HepG2 (cell line): ENCODE measurements around the gene ARPC3. TPM values are rescaled to one million over a fixed set of nuclear protein-coding genes. Genes with fewer than 3 reads are reported as not detected.

Experiments
- ELF4 ChIP-seq: sonication (generic); formaldehyde crosslinking; IDR thresholded peaks from 2 replicates; pipeline ENCODE4 v1.5.0; 2020; ENCODE audit warnings: missing genetic modification reagents, mild to moderate bottlenecking, moderate library complexity, borderline replicate concordance
- FOXJ3 ChIP-seq: sonication (generic); formaldehyde crosslinking; IDR thresholded peaks from 2 replicates; pipeline ENCODE4 v1.4.0; 2020; ENCODE audit warnings: missing genetic modification reagents, mild to moderate bottlenecking, borderline replicate concordance
- MZF1 ChIP-seq: sonication (generic); formaldehyde crosslinking; IDR thresholded peaks from 2 replicates; pipeline ENCODE4 v1.8.1; 2023; ENCODE audit warnings: mild to moderate bottlenecking, missing genetic modification reagents, borderline replicate concordance
- NFATC3 ChIP-seq: sonication (generic); formaldehyde crosslinking; IDR thresholded peaks from 2 replicates; pipeline ENCODE4 v1.5.1; 2020; ENCODE audit warnings: mild to moderate bottlenecking, missing genetic modification reagents
- PAX8 ChIP-seq: sonication (generic); formaldehyde crosslinking; IDR thresholded peaks from 2 replicates; pipeline ENCODE4 v1.8.0; 2022; ENCODE audit warnings: mild to moderate bottlenecking, missing genetic modification reagents, borderline replicate concordance
- PHB2 ChIP-seq: fragments of 450-650 bp; IDR thresholded peaks from 2 replicates; pipeline ENCODE4 v1.6.1; 2018; ENCODE audit not compliant: partially characterized antibody
- POLR2AphosphoS5 ChIP-seq: IDR thresholded peaks from 2 replicates; pipeline ENCODE4 v1.6.1; 2012; ENCODE audit warnings: low read depth, low read length
- PPARG ChIP-seq: conservative IDR thresholded peaks from 2 replicates; pipeline ENCODE4 v1.6.1; 2016; ENCODE audit warnings: missing biosample characterization, missing genetic modification reagents
- SATB2 ChIP-seq: sonication (generic); formaldehyde crosslinking; IDR thresholded peaks from 2 replicates; pipeline ENCODE4 v1.5.0; 2020; ENCODE audit warnings: missing genetic modification reagents
- ZNF121 ChIP-seq: sonication (generic); formaldehyde crosslinking; IDR thresholded peaks from 2 replicates; pipeline ENCODE4 v1.5.0; 2020; ENCODE audit warnings: mild to moderate bottlenecking, missing genetic modification reagents
- ZNF335 ChIP-seq: sonication (generic); formaldehyde crosslinking; IDR thresholded peaks from 2 replicates; pipeline ENCODE4 v1.4.0; 2020; ENCODE audit warnings: missing genetic modification reagents
- ZNF547 ChIP-seq: sonication (generic); formaldehyde crosslinking; IDR thresholded peaks from 2 replicates; pipeline ENCODE4 v1.5.1; 2020; ENCODE audit warnings: mild to moderate bottlenecking, missing genetic modification reagents
- ZNF629 ChIP-seq: sonication (generic); formaldehyde crosslinking; conservative IDR thresholded peaks from 2 replicates; pipeline ENCODE4 v1.5.0; 2020; ENCODE audit warnings: missing genetic modification reagents
- ZNF776 ChIP-seq: sonication (generic); formaldehyde crosslinking; IDR thresholded peaks from 2 replicates; pipeline ENCODE4 v1.4.0; 2020; ENCODE audit warnings: mild to moderate bottlenecking, missing genetic modification reagents
- ZSCAN25 ChIP-seq: sonication (generic); formaldehyde crosslinking; IDR thresholded peaks from 2 replicates; pipeline ENCODE4 v1.8.0; 2022; ENCODE audit warnings: mild to moderate bottlenecking, missing genetic modification reagents
- polyA plus RNA-seq, 8 experiments: library from polyadenylated mRNA; depleted of rRNA in 3 of 8; stranded (reverse) in 7 of 8; unstranded in 1 of 8; fragments of >200 nt; fragmentation: Illumina TruSeq in 4 of 8; extraction: Trizol in 4 of 8; gene quantifications; 2 replicates each; pipeline versions ENCODE4 v1.2.1 to v1.2.3, GENCODE V29; 2011 to 2016; ENCODE audit warnings: low read depth in 4 of 8, missing spikeins in 1 of 8, mixed read lengths in 1 of 8; ENCODE audit not compliant: insufficient read depth in 1 of 8
- total RNA-seq, 5 experiments: library from RNA; depleted of rRNA; stranded (reverse); fragments of >200 nt; fragmentation: Illumina TruSeq; extraction: Trizol; gene quantifications; 2 replicates each; pipeline ENCODE4 v1.2.3, GENCODE V29; 2016; ENCODE audit warnings: low read depth in 1 of 5
- TF ChIP-seq, protein P1 (sequence below): sonication (generic); formaldehyde crosslinking; IDR thresholded peaks from 2 replicates; pipeline ENCODE4 v1.5.0; 2020; ENCODE audit warnings: missing genetic modification reagents
- TF ChIP-seq, protein P2 (sequence below): sonication (generic); formaldehyde crosslinking; IDR thresholded peaks from 2 replicates; pipeline ENCODE4 v1.5.1; 2020; ENCODE audit warnings: missing genetic modification reagents, mild to moderate bottlenecking, borderline replicate concordance
- TF ChIP-seq, protein P3 (sequence below): sonication (generic); formaldehyde crosslinking; IDR thresholded peaks from 2 replicates; pipeline ENCODE4 v1.8.0; 2022; ENCODE audit warnings: low read depth, missing genetic modification reagents
- TF ChIP-seq, protein P4 (sequence below): sonication (generic); formaldehyde crosslinking; IDR thresholded peaks from 2 replicates; pipeline ENCODE4 v1.4.0; 2020; ENCODE audit warnings: missing genetic modification reagents
- TF ChIP-seq, protein P5 (sequence below): sonication (generic); formaldehyde crosslinking; IDR thresholded peaks from 2 replicates; pipeline ENCODE4 v1.5.0; 2020; ENCODE audit warnings: missing genetic modification reagents, mild to moderate bottlenecking, borderline replicate concordance

ARPC3 gene
- total and polyA plus RNA-seq, 2 of the 13 experiments (the other 11 are each of a cell fraction or from before 2014, with no cell fraction given) = 32.7 to 234 TPM

DNA sequence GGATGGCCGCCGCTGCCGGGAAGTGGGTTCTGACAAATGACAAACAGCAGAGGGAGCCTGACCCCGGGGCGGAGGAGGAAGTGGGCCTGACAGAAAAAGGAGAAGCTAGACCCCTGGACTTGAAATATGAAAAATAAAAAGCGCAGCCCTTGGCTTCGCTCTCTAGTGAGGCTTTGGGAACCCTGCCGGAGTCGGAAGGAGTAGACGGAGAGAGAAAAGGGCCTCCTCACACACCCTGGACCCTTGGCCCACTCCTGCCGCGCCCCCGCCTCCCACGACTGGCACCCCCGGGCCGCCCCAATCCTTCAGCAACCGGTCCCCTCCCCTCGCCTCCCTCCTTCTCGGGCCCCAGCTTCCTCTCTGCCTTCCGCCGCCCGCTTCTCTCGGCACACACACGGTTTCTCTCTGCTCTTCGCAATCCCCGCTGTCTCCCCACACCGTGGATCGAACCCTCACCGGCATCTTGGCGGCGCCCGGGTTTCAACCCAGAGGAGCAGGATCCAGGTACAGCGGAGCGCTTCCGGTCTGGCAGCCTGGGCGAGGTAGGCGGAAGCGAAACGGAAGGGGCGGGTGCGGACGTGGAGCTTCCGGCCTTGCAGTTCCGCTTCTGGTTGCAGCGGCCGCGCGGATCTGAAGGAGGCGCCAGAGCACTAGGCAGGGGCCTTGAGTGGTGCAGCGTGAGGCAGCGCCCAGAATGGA, at the start of gene ARPC3 (continued):
- TF ChIP-seq, protein P1, sequence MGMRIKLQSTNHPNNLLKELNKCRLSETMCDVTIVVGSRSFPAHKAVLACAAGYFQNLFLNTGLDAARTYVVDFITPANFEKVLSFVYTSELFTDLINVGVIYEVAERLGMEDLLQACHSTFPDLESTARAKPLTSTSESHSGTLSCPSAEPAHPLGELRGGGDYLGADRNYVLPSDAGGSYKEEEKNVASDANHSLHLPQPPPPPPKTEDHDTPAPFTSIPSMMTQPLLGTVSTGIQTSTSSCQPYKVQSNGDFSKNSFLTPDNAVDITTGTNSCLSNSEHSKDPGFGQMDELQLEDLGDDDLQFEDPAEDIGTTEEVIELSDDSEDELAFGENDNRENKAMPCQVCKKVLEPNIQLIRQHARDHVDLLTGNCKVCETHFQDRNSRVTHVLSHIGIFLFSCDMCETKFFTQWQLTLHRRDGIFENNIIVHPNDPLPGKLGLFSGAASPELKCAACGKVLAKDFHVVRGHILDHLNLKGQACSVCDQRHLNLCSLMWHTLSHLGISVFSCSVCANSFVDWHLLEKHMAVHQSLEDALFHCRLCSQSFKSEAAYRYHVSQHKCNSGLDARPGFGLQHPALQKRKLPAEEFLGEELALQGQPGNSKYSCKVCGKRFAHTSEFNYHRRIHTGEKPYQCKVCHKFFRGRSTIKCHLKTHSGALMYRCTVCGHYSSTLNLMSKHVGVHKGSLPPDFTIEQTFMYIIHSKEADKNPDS = no peak
- TF ChIP-seq FOXJ3 (CRISPR knock-in tag) = no peak
- TF ChIP-seq, protein P2, sequence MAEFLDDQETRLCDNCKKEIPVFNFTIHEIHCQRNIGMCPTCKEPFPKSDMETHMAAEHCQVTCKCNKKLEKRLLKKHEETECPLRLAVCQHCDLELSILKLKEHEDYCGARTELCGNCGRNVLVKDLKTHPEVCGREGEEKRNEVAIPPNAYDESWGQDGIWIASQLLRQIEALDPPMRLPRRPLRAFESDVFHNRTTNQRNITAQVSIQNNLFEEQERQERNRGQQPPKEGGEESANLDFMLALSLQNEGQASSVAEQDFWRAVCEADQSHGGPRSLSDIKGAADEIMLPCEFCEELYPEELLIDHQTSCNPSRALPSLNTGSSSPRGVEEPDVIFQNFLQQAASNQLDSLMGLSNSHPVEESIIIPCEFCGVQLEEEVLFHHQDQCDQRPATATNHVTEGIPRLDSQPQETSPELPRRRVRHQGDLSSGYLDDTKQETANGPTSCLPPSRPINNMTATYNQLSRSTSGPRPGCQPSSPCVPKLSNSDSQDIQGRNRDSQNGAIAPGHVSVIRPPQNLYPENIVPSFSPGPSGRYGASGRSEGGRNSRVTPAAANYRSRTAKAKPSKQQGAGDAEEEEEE (CRISPR knock-in tag) = no peak
- TF ChIP-seq ZNF335 = 0 out of 2 replicates have a peak, but pooled peaks have one; percentile 22
- 0 out of 2 replicates have a peak, but pooled peaks have one; percentile 22 for TF ChIP-seq ZNF121 (CRISPR knock-in tag)
- TF ChIP-seq, protein P3, sequence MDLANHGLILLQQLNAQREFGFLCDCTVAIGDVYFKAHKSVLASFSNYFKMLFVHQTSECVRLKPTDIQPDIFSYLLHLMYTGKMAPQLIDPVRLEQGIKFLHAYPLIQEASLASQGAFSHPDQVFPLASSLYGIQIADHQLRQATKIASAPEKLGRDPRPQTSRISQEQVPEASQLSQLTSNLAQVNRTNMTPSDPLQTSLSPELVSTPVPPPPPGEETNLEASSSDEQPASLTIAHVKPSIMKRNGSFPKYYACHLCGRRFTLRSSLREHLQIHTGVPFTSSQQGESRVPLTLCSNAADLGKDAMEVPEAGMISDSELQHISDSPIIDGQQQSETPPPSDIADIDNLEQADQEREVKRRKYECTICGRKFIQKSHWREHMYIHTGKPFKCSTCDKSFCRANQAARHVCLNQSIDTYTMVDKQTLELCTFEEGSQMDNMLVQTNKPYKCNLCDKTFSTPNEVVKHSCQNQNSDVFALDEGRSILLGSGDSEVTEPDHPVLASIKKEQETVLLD (CRISPR knock-in tag) = 0 out of 2 replicates have a peak, but pooled peaks have one; percentile 6
- TF ChIP-seq PHB2 = no peak
- no peak for TF ChIP-seq SATB2 (CRISPR knock-in tag)
- peak; percentile 43; the same call in 1 of the 2 replicates for TF ChIP-seq ZSCAN25
- TF ChIP-seq POLR2AphosphoS5 = peak; percentile 87
- no peak for TF ChIP-seq MZF1
- TF ChIP-seq ZNF776 = peak; percentile 41; the same call in 1 of the 2 replicates
- TF ChIP-seq, protein P4, sequence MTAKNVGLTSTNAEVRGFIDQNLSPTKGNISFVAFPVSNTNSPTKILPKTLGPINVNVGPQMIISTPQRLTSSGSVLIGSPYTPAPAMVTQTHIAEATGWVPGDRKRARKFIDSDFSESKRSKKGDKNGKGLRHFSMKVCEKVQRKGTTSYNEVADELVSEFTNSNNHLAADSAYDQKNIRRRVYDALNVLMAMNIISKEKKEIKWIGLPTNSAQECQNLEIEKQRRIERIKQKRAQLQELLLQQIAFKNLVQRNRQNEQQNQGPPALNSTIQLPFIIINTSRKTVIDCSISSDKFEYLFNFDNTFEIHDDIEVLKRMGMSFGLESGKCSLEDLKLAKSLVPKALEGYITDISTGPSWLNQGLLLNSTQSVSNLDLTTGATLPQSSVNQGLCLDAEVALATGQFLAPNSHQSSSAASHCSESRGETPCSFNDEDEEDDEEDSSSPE (CRISPR knock-in tag) = 0 out of 2 replicates have a peak, but pooled peaks have one; percentile 31
- TF ChIP-seq NFATC3 = peak; percentile 91; the same call in 1 of the 2 replicates
- peak; percentile 81; the same call in 1 of the 2 replicates for TF ChIP-seq ZNF547 (CRISPR knock-in tag)
- no peak for TF ChIP-seq PAX8 (CRISPR knock-in tag)
- no peak for TF ChIP-seq ZNF629 (CRISPR knock-in tag)
- peak; percentile 98 for TF ChIP-seq ELF4 (CRISPR knock-in tag)
- TF ChIP-seq, protein P5, sequence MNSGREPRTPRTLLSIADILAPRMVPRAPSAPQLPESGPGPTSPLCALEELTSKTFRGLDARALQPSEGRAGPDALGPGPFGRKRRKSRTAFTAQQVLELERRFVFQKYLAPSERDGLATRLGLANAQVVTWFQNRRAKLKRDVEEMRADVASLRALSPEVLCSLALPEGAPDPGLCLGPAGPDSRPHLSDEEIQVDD (CRISPR knock-in tag) = no peak
- TF ChIP-seq PPARG (CRISPR knock-in tag) = 0 out of 2 replicates have a peak, but pooled peaks have one; percentile 26
